ENCODE data around the gene HBS1L. TPM values are rescaled to one million over a fixed set of nuclear protein-coding genes. Genes with fewer than 3 reads are reported as not detected.
A peak's percentile ranks its signal among the peaks of the same experiment; 100 is the strongest.

The HBS1L gene
- total and polyA plus RNA-seq, 10 of the 15 experiments (the other 5 are each of a cell fraction or from before 2014, with no cell fraction given) = 58.7 to 142 (median 78.8) TPM

GRCh38 chr6:135087803-135088202 is 33.2 kb upstream of the HBS1L start (continued):
- TF ChIP-seq ZNF687 (IDR thresholded peaks at IDR 0.05) (peak; percentile 75), YBX1 (IDR thresholded peaks at IDR 0.05) (no peak), NFYA (IDR thresholded peaks at IDR 0.05; ENCODE audit: borderline replicate concordance, low read depth, low read length) (no peak), MAX (IDR thresholded peaks at IDR 0.05; ENCODE audit: low read depth, low read length) (no peak), ZBTB40 (IDR thresholded peaks at IDR 0.05; ENCODE audit: borderline replicate concordance) (no peak), POLR2A (IDR thresholded peaks at IDR 0.05; ENCODE audit: low read depth, low read length) (no peak), BCL3 (IDR thresholded peaks at IDR 0.05; ENCODE audit: borderline replicate concordance, insufficient read depth, low read depth, low read length, poor library complexity, severe bottlenecking) (no peak), EP300 (IDR thresholded peaks at IDR 0.05; ENCODE audit: borderline replicate concordance in 1 of 2, control insufficient read depth in 1 of 2, low read depth in 2 of 2, low read length in 2 of 2) (peak in 1 of 2 experiments; percentile 53; a peak in 1 of 4 replicates), KLF5 (IDR thresholded peaks at IDR 0.05; ENCODE audit: partially characterized antibody) (no peak), CREM (IDR thresholded peaks at IDR 0.05; ENCODE audit: low read depth) (peak; percentile 24; the same call in 1 of the 2 replicates), RELB (IDR thresholded peaks at IDR 0.05; ENCODE audit: low read depth) (peak; percentile 58), ATF2 (IDR thresholded peaks at IDR 0.05; ENCODE audit: low read length) (0 out of 2 replicates have a peak, but pooled peaks have one; percentile 28), IRF3 (IDR thresholded peaks at IDR 0.05) (no peak), IKZF2 (IDR thresholded peaks at IDR 0.05) (peak; percentile 52 to 62; a peak in 2 of 4 replicates)

Data from GM12878 (cell line).